HCT116 (cell line): ENCODE measurements around the gene SNX20. TPM values are rescaled to one million over a fixed set of nuclear protein-coding genes. Genes with fewer than 3 reads are reported as not detected.

Experiments
- CEBPB ChIP-seq: IDR thresholded peaks from 2 replicates; pipeline ENCODE4 v1.6.1; 2012; ENCODE audit warnings: low read depth
- ELF1 ChIP-seq: IDR thresholded peaks from 2 replicates; pipeline ENCODE4 v1.6.1; 2012; ENCODE audit warnings: low read depth, borderline replicate concordance
- JUND ChIP-seq: IDR thresholded peaks from 2 replicates; pipeline ENCODE4 v1.6.1; 2012
- POLR2A ChIP-seq: IDR thresholded peaks from 2 replicates; pipeline ENCODE4 v1.7.0; 2011; ENCODE audit warnings: borderline replicate concordance; ENCODE audit not compliant: insufficient read depth, insufficient read length; ENCODE audit errors: extremely low read depth
- RAD21 ChIP-seq: IDR thresholded peaks from 2 replicates; pipeline ENCODE4 v1.6.1; 2012; ENCODE audit warnings: low read depth, mild to moderate bottlenecking
- ZBTB33 ChIP-seq: IDR thresholded peaks from 2 replicates; pipeline ENCODE4 v1.6.1; 2011; ENCODE audit warnings: mild to moderate bottlenecking, low read length, moderate library complexity; ENCODE audit not compliant: insufficient replicate concordance; ENCODE audit errors: extremely low read depth
- ZNF274 ChIP-seq: fragments of 200-500 bp; sonication (Bioruptor generic); IDR thresholded peaks from 2 replicates; pipeline ENCODE4 v1.6.1; 2014; ENCODE audit warnings: mild to moderate bottlenecking, low read depth, low read length, inconsistent platforms
- total RNA-seq: library from RNA; stranded (reverse); gene quantifications from one replicate; pipeline ENCODE4 v1.2.1, GENCODE V29; 2021; ENCODE audit not compliant: unreplicated experiment
- TF ChIP-seq, protein P1 (sequence below): IDR thresholded peaks from 2 replicates; pipeline ENCODE4 v1.6.1; 2012; ENCODE audit warnings: low read depth

Gene SNX20
- total RNA-seq, 1 experiment from 2014 or later, result 0.07 TPM

GRCh38 chr16:50675686-50676610 is 5.2 kb downstream of the SNX20 start (continued):
- TF ChIP-seq, protein P1, sequence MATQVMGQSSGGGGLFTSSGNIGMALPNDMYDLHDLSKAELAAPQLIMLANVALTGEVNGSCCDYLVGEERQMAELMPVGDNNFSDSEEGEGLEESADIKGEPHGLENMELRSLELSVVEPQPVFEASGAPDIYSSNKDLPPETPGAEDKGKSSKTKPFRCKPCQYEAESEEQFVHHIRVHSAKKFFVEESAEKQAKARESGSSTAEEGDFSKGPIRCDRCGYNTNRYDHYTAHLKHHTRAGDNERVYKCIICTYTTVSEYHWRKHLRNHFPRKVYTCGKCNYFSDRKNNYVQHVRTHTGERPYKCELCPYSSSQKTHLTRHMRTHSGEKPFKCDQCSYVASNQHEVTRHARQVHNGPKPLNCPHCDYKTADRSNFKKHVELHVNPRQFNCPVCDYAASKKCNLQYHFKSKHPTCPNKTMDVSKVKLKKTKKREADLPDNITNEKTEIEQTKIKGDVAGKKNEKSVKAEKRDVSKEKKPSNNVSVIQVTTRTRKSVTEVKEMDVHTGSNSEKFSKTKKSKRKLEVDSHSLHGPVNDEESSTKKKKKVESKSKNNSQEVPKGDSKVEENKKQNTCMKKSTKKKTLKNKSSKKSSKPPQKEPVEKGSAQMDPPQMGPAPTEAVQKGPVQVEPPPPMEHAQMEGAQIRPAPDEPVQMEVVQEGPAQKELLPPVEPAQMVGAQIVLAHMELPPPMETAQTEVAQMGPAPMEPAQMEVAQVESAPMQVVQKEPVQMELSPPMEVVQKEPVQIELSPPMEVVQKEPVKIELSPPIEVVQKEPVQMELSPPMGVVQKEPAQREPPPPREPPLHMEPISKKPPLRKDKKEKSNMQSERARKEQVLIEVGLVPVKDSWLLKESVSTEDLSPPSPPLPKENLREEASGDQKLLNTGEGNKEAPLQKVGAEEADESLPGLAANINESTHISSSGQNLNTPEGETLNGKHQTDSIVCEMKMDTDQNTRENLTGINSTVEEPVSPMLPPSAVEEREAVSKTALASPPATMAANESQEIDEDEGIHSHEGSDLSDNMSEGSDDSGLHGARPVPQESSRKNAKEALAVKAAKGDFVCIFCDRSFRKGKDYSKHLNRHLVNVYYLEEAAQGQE, result no peak
- no peak for TF ChIP-seq RAD21
- TF ChIP-seq CEBPB, result no peak
- TF ChIP-seq ZBTB33, result no peak
- no peak for TF ChIP-seq JUND
- no peak for TF ChIP-seq POLR2A
- no peak for TF ChIP-seq ZNF274
- TF ChIP-seq ELF1, result no peak
